ENCODE data around the gene PLD4.
"Not testable (repeated sequence)": the region's sequence is repeated elsewhere in the genome, so short reads cannot be mapped to it uniquely, and the experiment has no call there.

PLD4 gene

DNA sequence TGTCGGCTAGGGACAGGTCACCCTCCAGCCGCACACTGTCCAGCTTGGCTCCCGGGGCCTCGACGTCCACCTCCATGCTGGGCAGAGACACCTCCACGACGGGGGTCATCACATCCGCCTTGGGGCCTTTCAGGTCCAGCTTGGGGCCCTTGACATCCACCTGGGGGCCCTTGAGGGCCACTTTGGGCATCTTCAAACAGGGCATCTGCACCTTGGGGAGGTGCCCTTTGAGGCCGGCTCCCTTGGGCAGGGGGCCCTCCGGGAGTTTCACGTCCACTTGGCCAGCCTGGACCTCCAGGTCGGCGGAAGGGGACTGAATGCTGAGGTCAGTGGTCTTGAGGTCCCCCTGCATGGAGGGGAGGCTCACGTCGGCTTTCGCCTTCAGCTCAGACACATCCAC is 17.9 kb downstream of the PLD4 start:
- DNase-seq, result no peak

GRCh38 chr14:104943216-104944015 is 18.7 kb downstream of the PLD4 start:
- DNase-seq, result not testable (repeated sequence)

DNA sequence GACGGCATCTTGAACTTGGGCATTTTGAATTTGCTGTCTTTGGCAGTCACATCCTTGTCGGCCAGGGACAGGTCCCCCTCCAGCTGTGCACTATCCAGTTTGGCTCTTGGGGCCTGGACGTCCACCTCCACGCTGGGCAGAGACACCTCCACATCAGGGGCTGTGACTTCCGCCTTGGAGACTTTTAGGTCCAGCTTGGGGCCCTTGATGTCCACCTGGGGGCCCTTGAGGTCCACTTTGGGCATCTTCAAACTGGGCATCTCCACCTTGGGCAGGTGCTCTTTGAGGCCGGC is 19.3 kb downstream of the PLD4 start:
- DNase-seq, result not testable (repeated sequence)

GRCh38 chr14:104944436-104945205 is 19.9 kb downstream of the PLD4 start:
- DNase-seq, result not testable (repeated sequence)

GRCh38 chr14:104945266-104945665 is 20.6 kb downstream of the PLD4 start:
- DNase-seq, result not testable (repeated sequence)

GRCh38 chr14:104945986-104946965 is 21.6 kb downstream of the PLD4 start:
- DNase-seq, result not testable (repeated sequence)

DNA sequence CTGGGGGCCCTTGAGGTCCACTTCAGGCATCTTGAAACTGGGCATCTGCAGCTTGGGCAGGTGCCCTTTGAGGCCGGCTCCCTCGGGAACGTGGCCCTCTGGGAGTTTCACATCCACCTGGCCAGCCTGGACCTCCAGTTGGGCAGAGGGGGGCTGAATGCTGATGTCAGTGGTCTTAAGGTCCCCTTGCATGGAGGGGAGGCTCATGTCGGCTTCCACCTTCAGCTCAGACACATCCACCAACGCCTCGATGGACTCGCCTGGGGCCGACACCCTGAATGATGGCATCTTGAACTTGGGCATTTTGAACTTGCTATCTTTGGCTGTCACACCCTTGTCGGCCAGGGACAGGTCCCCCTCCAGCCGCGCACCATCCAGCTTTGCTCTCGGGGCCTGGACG is 22.5 kb downstream of the PLD4 start:
- DNase-seq, result not testable (repeated sequence)

DNA sequence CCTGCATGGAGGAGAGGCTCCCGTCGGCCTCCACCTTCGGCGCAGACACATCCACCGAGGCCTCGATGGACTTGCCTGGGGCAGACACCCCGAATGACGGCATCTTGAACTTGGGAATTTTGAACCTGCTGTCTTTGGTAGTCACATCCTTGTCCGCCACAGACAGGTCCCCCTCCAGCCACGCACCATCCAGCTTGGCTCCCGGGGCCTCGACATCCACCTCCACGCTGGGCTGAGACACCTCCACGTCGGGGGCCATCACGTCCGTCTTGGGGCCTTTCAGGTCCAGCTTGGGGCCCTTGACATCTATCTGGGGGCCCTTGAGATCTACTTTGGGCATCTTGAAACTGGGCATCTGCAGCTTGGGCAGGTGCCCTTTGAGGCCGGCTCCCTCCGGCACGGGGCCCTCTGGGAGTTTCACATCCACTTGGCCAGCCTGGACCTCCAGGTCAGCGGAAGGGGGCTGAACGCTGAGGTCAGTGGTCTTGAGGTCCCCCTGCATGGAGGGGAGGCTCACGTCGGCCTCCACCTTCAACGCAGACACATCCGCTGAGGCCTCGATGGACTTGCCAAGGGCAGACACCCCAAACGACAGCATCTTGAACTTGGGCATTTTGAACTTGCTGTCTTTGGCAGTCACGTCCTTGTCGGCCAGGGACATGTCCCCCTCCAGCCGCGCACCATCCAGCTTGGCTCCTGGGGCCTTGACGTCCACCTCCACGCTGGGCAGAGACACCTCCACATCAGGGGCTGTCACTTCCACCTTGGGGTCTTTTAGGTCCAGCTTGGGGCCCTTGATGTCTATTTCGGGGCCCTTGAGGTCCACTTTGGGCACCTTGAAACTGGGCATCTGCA is 23.4 kb downstream of the PLD4 start:
- not testable (repeated sequence) for DNase-seq

DNA sequence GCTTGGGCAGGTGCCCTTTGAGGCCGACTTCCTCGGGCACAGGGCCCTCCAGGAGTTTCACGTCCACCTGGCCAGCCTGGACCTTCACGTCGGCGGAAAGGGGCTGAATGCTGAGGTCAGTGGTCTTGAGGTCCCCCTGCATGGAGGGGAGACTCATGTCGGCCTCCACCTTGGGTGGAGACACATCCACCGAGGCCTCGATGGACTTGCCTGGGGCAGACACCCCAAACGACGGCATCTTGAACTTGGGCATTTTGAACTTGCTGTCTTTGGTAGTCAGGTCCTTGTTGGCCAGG is 24.0 kb downstream of the PLD4 start:
- no peak for DNase-seq

- DNase-seq, result not testable (repeated sequence)
Measured at GRCh38 chr14:104949406-104949955, 24.8 kb downstream of the PLD4 start.

DNA sequence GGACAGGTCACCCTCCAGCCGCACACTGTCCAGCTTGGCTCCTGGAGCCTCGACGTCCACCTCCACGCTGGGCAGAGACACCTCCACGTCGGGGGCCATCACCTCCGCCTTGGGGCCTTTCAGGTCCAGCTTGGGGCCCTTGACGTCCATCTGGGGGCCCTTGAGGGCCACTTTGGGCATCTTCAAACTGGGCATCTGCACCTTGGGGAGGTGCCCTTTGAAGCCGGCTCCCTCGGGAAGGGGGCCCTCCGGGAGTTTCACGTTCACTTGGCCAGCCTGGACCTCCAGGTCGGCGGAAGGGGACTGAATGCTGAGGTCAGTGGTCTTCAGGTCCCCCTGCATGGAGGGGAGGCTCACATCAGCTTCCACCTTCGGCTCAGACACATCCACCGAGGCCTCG is 25.3 kb downstream of the PLD4 start:
- no peak for DNase-seq

DNA sequence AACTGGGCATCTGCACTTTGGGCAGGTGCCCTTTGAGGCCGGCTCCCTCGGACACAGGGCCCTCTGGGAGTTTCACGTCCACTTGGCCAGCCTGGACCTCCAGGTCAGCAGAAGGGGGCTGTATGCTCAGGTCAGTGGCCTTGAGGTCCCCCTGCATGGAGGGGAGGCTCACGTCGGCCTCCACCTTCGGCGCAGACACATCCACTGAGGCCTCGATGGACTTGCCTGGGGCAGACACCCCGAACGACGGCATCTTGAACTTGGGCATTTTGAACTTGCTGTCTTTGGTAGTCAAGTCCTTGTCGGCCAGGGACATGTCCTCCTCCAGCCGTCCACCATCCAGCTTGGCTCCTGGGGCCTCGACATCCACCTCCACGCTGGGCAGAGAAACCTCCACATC is 26.0 kb downstream of the PLD4 start:
- not testable (repeated sequence) for DNase-seq

DNA sequence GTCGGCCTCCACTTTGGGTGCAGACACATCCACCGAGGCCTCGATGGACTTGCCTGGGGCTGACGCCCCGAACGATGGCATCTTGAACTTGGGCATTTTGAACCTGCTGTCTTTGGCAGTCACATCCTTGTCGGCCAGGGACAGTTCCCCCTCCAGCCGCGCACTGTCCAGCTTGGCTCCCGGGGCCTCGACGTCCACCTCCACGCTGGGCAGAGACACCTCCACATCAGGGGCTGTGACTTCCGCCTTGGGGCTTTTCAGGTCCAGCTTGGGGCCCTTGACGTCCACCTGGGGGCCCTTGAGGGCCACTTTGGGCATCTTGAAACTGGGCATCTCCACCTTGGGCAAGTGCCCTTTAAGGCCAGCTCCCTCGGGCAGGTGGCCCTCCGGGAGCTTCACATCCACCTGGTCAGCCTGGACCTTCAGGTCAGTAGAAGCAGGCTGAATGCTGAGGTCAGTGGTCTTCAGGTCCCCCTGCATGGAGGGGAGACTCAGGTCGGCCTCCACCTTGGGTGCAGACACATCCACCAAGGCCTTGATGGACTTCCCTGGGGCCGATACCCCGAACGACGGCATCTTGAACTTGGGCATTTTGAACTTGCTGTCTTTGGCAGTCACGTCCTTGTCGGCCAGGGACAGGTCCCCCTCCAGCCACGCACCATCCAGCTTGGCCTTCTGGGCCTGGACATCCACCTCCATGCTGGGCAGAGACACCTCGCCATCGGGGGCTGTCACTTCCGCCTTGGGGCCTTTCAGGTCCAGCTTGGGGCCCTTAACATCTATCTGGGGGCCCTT is 27.4 kb downstream of the PLD4 start:
- not testable (repeated sequence) for DNase-seq

DNA sequence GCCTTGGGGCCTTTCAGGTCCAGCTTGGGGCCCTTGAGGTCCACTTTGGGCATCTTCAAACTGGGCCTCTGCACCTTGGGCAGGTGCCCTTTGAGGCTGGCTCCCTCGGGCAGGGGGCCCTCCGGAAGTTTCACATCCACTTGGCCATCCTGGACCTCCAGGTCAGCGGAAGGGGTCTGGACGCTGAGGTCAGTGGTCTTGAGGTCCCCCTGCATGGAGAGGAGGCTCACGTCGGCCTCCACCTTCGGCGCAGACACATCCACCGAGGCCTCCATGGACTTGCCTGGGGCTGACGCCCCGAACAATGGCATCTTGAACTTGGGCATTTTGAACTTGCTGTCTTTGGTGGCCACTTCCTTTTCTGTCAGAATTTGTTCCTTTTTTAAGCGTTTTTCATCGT is 28.4 kb downstream of the PLD4 start:
- no peak for DNase-seq

DNA sequence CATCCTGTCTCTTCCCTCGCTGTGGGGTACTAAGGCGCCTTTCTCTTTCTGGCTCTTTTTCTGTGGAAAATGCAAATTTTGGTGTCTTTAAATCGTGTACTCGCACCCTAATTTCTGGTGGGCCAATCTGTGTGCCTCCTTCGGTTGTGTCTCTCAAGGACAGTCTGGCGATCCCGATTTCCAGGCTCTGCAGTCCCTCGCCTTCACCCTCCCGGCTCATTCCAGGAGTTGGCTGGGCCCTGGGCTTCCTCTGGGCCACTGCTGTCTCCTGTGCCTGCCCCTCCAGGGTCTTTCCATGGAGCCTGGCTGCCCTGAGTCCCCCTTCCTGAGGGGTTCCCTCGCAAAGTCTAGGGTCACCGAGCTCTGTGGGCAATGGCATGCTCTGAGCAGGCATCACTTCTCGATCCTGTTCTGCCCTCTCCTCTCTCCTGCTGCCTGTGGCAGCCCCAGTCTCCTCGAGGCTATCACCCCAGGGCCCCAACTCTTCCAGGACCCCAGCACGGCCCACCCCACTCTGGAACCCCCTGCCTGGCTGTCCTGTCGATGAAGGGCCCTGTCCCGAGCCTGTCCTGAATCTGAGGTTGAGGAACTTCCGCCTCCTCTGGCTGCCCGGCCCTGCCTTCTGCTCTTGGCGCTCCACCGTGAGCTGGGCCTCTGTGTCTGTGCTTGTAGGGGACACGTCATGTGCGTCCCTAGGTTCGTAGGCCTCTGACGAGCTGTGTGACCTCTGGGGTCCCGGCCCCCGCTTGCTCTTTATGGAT is 29.4 kb downstream of the PLD4 start:
- no peak for DNase-seq

GRCh38 chr14:104954746-104955395 is 30.2 kb downstream of the PLD4 start:
- no peak for DNase-seq

DNA sequence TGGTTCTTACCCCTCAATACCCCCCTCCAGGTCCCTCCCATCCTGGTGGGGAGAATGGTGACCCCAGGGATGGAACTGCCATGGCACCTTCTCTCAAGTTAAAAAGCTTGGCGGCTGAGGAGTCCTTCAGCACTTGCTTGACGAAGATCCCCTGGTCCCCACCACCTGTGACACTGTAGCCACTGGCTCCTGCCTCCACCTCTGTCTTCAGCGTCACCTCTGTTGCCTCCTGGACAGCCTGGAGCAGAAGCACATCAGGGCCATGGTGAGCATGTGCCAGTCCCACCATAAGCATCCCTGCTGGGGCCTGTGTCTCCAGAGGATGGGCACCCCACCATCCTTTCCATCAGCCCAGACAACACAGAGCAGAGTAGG is 30.7 kb downstream of the PLD4 start:
- no peak for DNase-seq

DNA sequence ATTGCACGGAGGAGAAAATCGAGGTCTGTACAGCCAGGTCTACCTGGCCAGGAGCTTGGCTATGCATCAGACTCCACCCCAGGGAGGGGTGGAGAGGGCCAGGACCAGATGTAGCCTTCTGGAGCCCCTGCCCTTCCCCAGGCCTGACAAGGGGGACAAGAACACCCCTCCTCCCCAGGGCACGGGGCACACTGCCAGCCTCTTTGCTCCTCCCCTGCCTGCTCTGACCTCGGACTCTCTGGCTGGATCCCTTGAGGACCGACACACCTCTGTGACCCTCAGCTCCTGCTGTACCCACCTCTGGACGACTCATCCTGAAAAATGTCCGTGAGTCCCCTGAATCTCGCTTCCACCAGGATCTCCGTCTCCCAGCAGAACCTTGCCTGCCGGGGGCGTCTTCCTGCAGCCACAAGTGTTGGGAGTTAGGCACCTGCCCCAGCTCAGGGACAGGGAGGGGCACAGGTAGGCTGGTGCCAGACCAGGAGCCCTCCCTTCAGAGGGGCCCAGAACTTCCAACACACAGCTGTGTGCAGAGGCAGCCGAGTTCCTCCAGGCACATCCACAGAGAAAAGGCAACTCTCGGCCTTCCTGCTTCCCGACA is 31.7 kb downstream of the PLD4 start:
- DNase-seq, result no peak

Measured in NCI-H1436 (cell line).